HUES6 (cell line): Measurements from ENCODE around the gene SKAP1.
"Not testable (repeated sequence)": the region's sequence is repeated elsewhere in the genome, so short reads cannot be mapped to it uniquely, and the experiment has no call there.

Source experiments
- H3K27ac ChIP-seq: 2 replicates; pipeline ENCODE4 v1.7.0; 2013; ENCODE audit warnings: low read depth, mild to moderate bottlenecking, low read length, inconsistent platforms
- H3K27me3 ChIP-seq: 2 replicates; pipeline ENCODE4 v1.6.1; 2013; ENCODE audit warnings: low read length; ENCODE audit not compliant: control insufficient read depth, insufficient read depth
- H3K36me3 ChIP-seq: 2 replicates; pipeline ENCODE4 v1.6.1; 2013; ENCODE audit warnings: low read length; ENCODE audit not compliant: control insufficient read depth, insufficient read depth
- H3K4me1 ChIP-seq: 2 replicates; pipeline ENCODE4 v1.6.1; 2013; ENCODE audit warnings: low read length; ENCODE audit not compliant: control insufficient read depth, insufficient read depth
- H3K4me3 ChIP-seq: 2 replicates; pipeline ENCODE4 v1.5.1; 2013; ENCODE audit warnings: low read depth, low read length
- H3K9ac ChIP-seq: one replicate; pipeline ENCODE4 v1.6.1; 2013; ENCODE audit warnings: mild to moderate bottlenecking, low read length
- H3K9me3 ChIP-seq: 2 replicates; pipeline ENCODE4 v1.6.1; 2013; ENCODE audit warnings: low read depth, low read length; ENCODE audit not compliant: control insufficient read depth, insufficient read depth

SKAP1 gene

GRCh38 chr17:48253975-48254374 is 176.0 kb downstream of the SKAP1 start:
- H3K27me3 ChIP-seq: no peaks in the 10 kb centered on the region

GRCh38 chr17:48251950-48252349 is 178.1 kb downstream of the SKAP1 start:
- Histone ChIP-seq H3K4me3 (no peak overlapping the region), H3K4me1 (peaks cover 30% of the 10 kb centered on the region), H3K9ac (no peak overlapping the region), H3K9me3 (no peaks in the 10 kb centered on the region), H3K27ac (no peak overlapping the region), H3K36me3 (no peaks in the 10 kb centered on the region), H3K27me3 (no peaks in the 10 kb centered on the region)

More at GRCh38 chr17:48253975-48254374, 176.0 kb downstream of the SKAP1 start:
- Histone ChIP-seq H3K36me3 (no peaks in the 10 kb centered on the region), H3K4me1 (peaks cover 26% of the 10 kb centered on the region), H3K27ac (no peak overlapping the region), H3K9me3 (no peaks in the 10 kb centered on the region), H3K4me3 (no peak overlapping the region), H3K9ac (no peak overlapping the region)

GRCh38 chr17:48250949-48251348 is 179.1 kb downstream of the SKAP1 start:
- no peaks in the 10 kb centered on the region for H3K9me3 ChIP-seq
- H3K27ac ChIP-seq: no peak overlapping the region

GRCh38 chr17:48250059-48250458 is 180.0 kb downstream of the SKAP1 start:
- not testable (repeated sequence) for H3K27me3 ChIP-seq, H3K9ac ChIP-seq, H3K9me3 ChIP-seq, H3K27ac ChIP-seq, H3K4me3 ChIP-seq, H3K36me3 ChIP-seq
- H3K4me1 ChIP-seq: peaks cover 42% of the 10 kb centered on the region

More at GRCh38 chr17:48250949-48251348, 179.1 kb downstream of the SKAP1 start:
- H3K9ac ChIP-seq: no peak overlapping the region
- no peaks in the 10 kb centered on the region for H3K36me3 ChIP-seq
- no peak overlapping the region for H3K4me3 ChIP-seq
- peaks cover 39% of the 10 kb centered on the region for H3K4me1 ChIP-seq
- no peaks in the 10 kb centered on the region for H3K27me3 ChIP-seq

- H3K27me3 ChIP-seq: no peaks in the 10 kb centered on the region
- H3K9ac ChIP-seq: no peak overlapping the region
- H3K36me3 ChIP-seq: no peaks in the 10 kb centered on the region
- no peak overlapping the region for H3K4me3 ChIP-seq
- no peak overlapping the region for H3K27ac ChIP-seq
- no peaks in the 10 kb centered on the region for H3K9me3 ChIP-seq
- H3K4me1 ChIP-seq: peaks cover 52% of the 10 kb centered on the region
Measured at GRCh38 chr17:48247603-48248002, 182.4 kb downstream of the SKAP1 start.

GRCh38 chr17:48247038-48247437 is 183.0 kb downstream of the SKAP1 start:
- Histone ChIP-seq H3K4me3 (no peak overlapping the region), H3K9ac (no peak overlapping the region), H3K36me3 (no peaks in the 10 kb centered on the region), H3K4me1 (peaks cover 52% of the 10 kb centered on the region), H3K27ac (no peak overlapping the region), H3K27me3 (no peaks in the 10 kb centered on the region), H3K9me3 (no peaks in the 10 kb centered on the region)

GRCh38 chr17:48246612-48247011 is 183.4 kb downstream of the SKAP1 start:
- Histone ChIP-seq H3K4me3 (no peak overlapping the region), H3K27me3 (no peaks in the 10 kb centered on the region), H3K9ac (no peak overlapping the region), H3K9me3 (no peaks in the 10 kb centered on the region), H3K36me3 (no peaks in the 10 kb centered on the region), H3K27ac (no peak overlapping the region), H3K4me1 (peaks cover 53% of the 10 kb centered on the region)

- Histone ChIP-seq H3K4me1 (peaks cover 54% of the 10 kb centered on the region), H3K9ac (peak overlapping the region; percentile 48), H3K27ac (peak overlapping the region; percentile 70; the same call in 1 of the 2 replicates)
- H3K9me3 ChIP-seq, H3K4me3 ChIP-seq, H3K36me3 ChIP-seq, H3K27me3 ChIP-seq: not testable (repeated sequence)
Measured at GRCh38 chr17:48245465-48246033, 184.5 kb downstream of the SKAP1 start.

GRCh38 chr17:48244814-48245213 is 185.2 kb downstream of the SKAP1 start:
- Histone ChIP-seq H3K36me3 (no peaks in the 10 kb centered on the region), H3K27ac (peak overlapping the region; percentile 70; the same call in 1 of the 2 replicates), H3K4me3 (no peak overlapping the region), H3K4me1 (peaks cover 56% of the 10 kb centered on the region), H3K9me3 (no peaks in the 10 kb centered on the region), H3K27me3 (no peaks in the 10 kb centered on the region), H3K9ac (peak overlapping the region; percentile 48)

- H3K4me3 ChIP-seq: no peak overlapping the region
- H3K36me3 ChIP-seq: no peaks in the 10 kb centered on the region
- no peaks in the 10 kb centered on the region for H3K9me3 ChIP-seq
- H3K9ac ChIP-seq: peak overlapping the region; percentile 68
- peak overlapping the region; percentile 70; the same call in 1 of the 2 replicates for H3K27ac ChIP-seq
- no peaks in the 10 kb centered on the region for H3K27me3 ChIP-seq
- peaks cover 56% of the 10 kb centered on the region for H3K4me1 ChIP-seq
Measured at GRCh38 chr17:48244121-48244711, 185.8 kb downstream of the SKAP1 start.

- H3K4me3 ChIP-seq: no peak overlapping the region; the same call in 1 of the 2 replicates
- no peaks in the 10 kb centered on the region for H3K9me3 ChIP-seq
- no peaks in the 10 kb centered on the region for H3K36me3 ChIP-seq
- H3K9ac ChIP-seq: peak overlapping the region; percentile 31
- no peaks in the 10 kb centered on the region for H3K27me3 ChIP-seq
- H3K4me1 ChIP-seq: peaks cover 51% of the 10 kb centered on the region
- H3K27ac ChIP-seq: peak overlapping the region; percentile 46; the same call in 1 of the 2 replicates
Measured at GRCh38 chr17:48241770-48242497, 188.1 kb downstream of the SKAP1 start.
